Uterus (tissue), 4 donors: ENCODE data around the gene MAPK8IP1. TPM values are rescaled to one million over a fixed set of nuclear protein-coding genes. Genes with fewer than 3 reads are reported as not detected.
A peak's percentile ranks its signal among the peaks of the same experiment; 100 is the strongest.
"Not testable (repeated sequence)": the region's sequence is repeated elsewhere in the genome, so short reads cannot be mapped to it uniquely, and the experiment has no call there.

Experiments used
- DNase-seq, 2 donors: peaks; one replicate each; pipeline ENCODE4 v3.0.0-alpha.2; 2019 to 2020
- H3K27ac ChIP-seq, 2 donors: fragments of 200-600 bp; sonication (generic); 1 replicate in 1 of 2; 2 replicates in 1 of 2; pipeline ENCODE4 v1.5.1; 2016 to 2018
- H3K27me3 ChIP-seq, 2 donors: fragments of 200-600 bp; sonication (generic); one replicate each; pipeline ENCODE4 v1.5.1; 2018 to 2019; ENCODE audit warnings: control low read depth in 1 of 2
- H3K36me3 ChIP-seq, 2 donors: fragments of 200-600 bp; sonication (generic); one replicate each; pipeline ENCODE4 v1.5.1; 2019; ENCODE audit warnings: control low read depth in 1 of 2
- H3K4me1 ChIP-seq, 2 donors: fragments of 200-600 bp; sonication (generic); one replicate each; pipeline ENCODE4 v1.5.1; 2018 to 2019; ENCODE audit warnings: control low read depth in 1 of 2
- H3K4me3 ChIP-seq, 2 donors: fragments of 200-600 bp; sonication (generic); 1 replicate in 1 of 2; 2 replicates in 1 of 2; pipeline ENCODE4 v1.5.1; 2018 to 2019; ENCODE audit warnings: mild to moderate bottlenecking in 1 of 2
- H3K9me3 ChIP-seq, 2 donors: fragments of 200-600 bp; sonication (generic); one replicate each; pipeline ENCODE4 v1.5.1; 2019; ENCODE audit warnings: control low read depth in 1 of 2
- CTCF ChIP-seq, 4 experiments: fragments of 200-600 bp in 2 of 4; fragments of 450-650 bp in 2 of 4; sonication (generic) in 2 of 4; IDR thresholded peaks; one replicate each; pipeline ENCODE4 v1.5.1; 2016 to 2019; ENCODE audit warnings: antibody characterized with exemption in 4 of 4, mild to moderate bottlenecking in 2 of 4, moderate library complexity in 1 of 4
- POLR2A ChIP-seq, 2 donors: fragments of 450-650 bp; IDR thresholded peaks; one replicate each; pipeline ENCODE4 v1.6.1; 2016; ENCODE audit warnings: antibody characterized with exemption in 2 of 2, mild to moderate bottlenecking in 1 of 2, moderate library complexity in 1 of 2
- intact Hi-C: fragments of 100-400 bp; cut with DNase I; formaldehyde crosslinking; loops from one replicate; pipeline ENCODE4 v1.15.1; 2023; ENCODE audit warnings: low total_unique reads
- total RNA-seq, 4 donors: library from RNA; depleted of rRNA in 3 of 4; stranded (reverse); fragments of >200 nt in 3 of 4; gene quantifications; one replicate each; pipeline versions ENCODE4 v1.1.0 to v1.2.4, GENCODE V29; 2014 to 2023
- donor health status: DM: yes; HTN: yes; CAD: no.

MAPK8IP1 gene
- total RNA-seq, 4 donors from 2014 or later = 2.1 to 29.9 (median 20.0) TPM

- H3K36me3 ChIP-seq = no peaks in the 10 kb centered on the region
- peaks cover 0 to 5% of the 10 kb centered on the region in 2 donors for H3K4me1 ChIP-seq
- H3K27ac ChIP-seq = no peak overlapping the region
- TF ChIP-seq POLR2A (IDR thresholded peaks at IDR 0.05) (no peak), CTCF (IDR thresholded peaks at IDR 0.05) (no peak)
- intact Hi-C loops = no loop called here
- DNase-seq = no peak
- no peaks in the 10 kb centered on the region for H3K9me3 ChIP-seq
- no peaks in the 10 kb centered on the region for H3K27me3 ChIP-seq
- H3K4me3 ChIP-seq = no peak overlapping the region
Measured at GRCh38 chr11:45896422-45896984, 11.1 kb downstream of the MAPK8IP1 start.

GRCh38 chr11:45897556-45897955 is 12.1 kb downstream of the MAPK8IP1 start:
- intact Hi-C loops = no loop called here
- H3K4me1 ChIP-seq = peaks cover 0 to 6% of the 10 kb centered on the region in 2 donors
- H3K27ac ChIP-seq = no peak overlapping the region

GRCh38 chr11:45899086-45899447 is 13.6 kb downstream of the MAPK8IP1 start:
- Histone ChIP-seq H3K4me3 (peak overlapping the region in 1 of 2 donors; percentile 50), H3K36me3 (no peaks in the 10 kb centered on the region), H3K27ac (peak overlapping the region; percentile 63 to 86), H3K4me1 (peaks cover 0 to 6% of the 10 kb centered on the region in 2 donors), H3K9me3 (no peaks in the 10 kb centered on the region), H3K27me3 (no peaks in the 10 kb centered on the region)
- no peak for TF ChIP-seq POLR2A (IDR thresholded peaks at IDR 0.05)
- no peak for TF ChIP-seq CTCF (IDR thresholded peaks at IDR 0.05)
- intact Hi-C loops = no loop called here
- no peak for DNase-seq

More at GRCh38 chr11:45897556-45897955, 12.1 kb downstream of the MAPK8IP1 start:
- TF ChIP-seq POLR2A (IDR thresholded peaks at IDR 0.05) (no peak), CTCF (IDR thresholded peaks at IDR 0.05) (no peak)
- H3K9me3 ChIP-seq = no peaks in the 10 kb centered on the region
- H3K4me3 ChIP-seq = no peak overlapping the region
- H3K27me3 ChIP-seq = no peaks in the 10 kb centered on the region
- DNase-seq = no peak
- no peaks in the 10 kb centered on the region for H3K36me3 ChIP-seq

GRCh38 chr11:45899448-45900174 is 14.2 kb downstream of the MAPK8IP1 start:
- DNase-seq = peak; percentile 93
- Histone ChIP-seq H3K9me3 (no peaks in the 10 kb centered on the region), H3K27me3 (no peaks in the 10 kb centered on the region), H3K4me3 (peak overlapping the region; percentile 49 to 50), H3K4me1 (peaks cover 0 to 6% of the 10 kb centered on the region in 2 donors), H3K36me3 (no peaks in the 10 kb centered on the region), H3K27ac (peak overlapping the region; percentile 63 to 86)
- intact Hi-C loops = no loop called here
- TF ChIP-seq CTCF (IDR thresholded peaks at IDR 0.05) (no peak), POLR2A (IDR thresholded peaks at IDR 0.05) (no peak)

GRCh38 chr11:45900175-45900800 is 14.8 kb downstream of the MAPK8IP1 start:
- Histone ChIP-seq H3K27ac (peak overlapping the region; percentile 32 to 86), H3K4me3 (peak overlapping the region; percentile 49 to 50)
- H3K4me1 ChIP-seq, H3K9me3 ChIP-seq, DNase-seq, H3K27me3 ChIP-seq, intact Hi-C loops, H3K36me3 ChIP-seq: not testable (repeated sequence)
- peak in 1 of 2 donors; percentile 72 for TF ChIP-seq POLR2A (IDR thresholded peaks at IDR 0.05)
